HepG2 (cell line): Measurements from ENCODE around the gene SRP68. TPM values are rescaled to one million over a fixed set of nuclear protein-coding genes. Genes with fewer than 3 reads are reported as not detected.

Experiments
- AGO1 ChIP-seq: fragments of 200-400 bp; formaldehyde crosslinking; IDR thresholded peaks from 2 replicates; pipeline ENCODE4 v1.6.1; 2017; ENCODE audit warnings: mild to moderate bottlenecking, low read depth, low read length, moderate library complexity; ENCODE audit not compliant: poor library complexity, severe bottlenecking
- BCL6 ChIP-seq: IDR thresholded peaks from 2 replicates; pipeline ENCODE4 v1.6.1; 2016; ENCODE audit warnings: missing genetic modification reagents, missing compliant biosample characterization
- CBFB ChIP-seq: sonication (generic); formaldehyde crosslinking; IDR thresholded peaks from 2 replicates; pipeline ENCODE4 v1.4.0; 2020; ENCODE audit warnings: missing genetic modification reagents
- CBX2 ChIP-seq, 2 experiments: fragments of 200-600 bp in 1 of 2; sonication (generic); formaldehyde crosslinking in 1 of 2; IDR thresholded peaks; 2 replicates each; pipeline versions ENCODE4 v1.7.0 to v1.8.1; 2018 to 2022; ENCODE audit warnings: low read depth in 2 of 2, low read length in 1 of 2, mild to moderate bottlenecking in 1 of 2, missing genetic modification reagents in 1 of 2
- CC2D1A ChIP-seq: sonication (generic); formaldehyde crosslinking; IDR thresholded peaks from 2 replicates; pipeline ENCODE4 v1.8.1; 2023; ENCODE audit warnings: mild to moderate bottlenecking, missing genetic modification reagents
- HNF4A ChIP-seq: sonication (generic); formaldehyde crosslinking; IDR thresholded peaks from 2 replicates; pipeline ENCODE4 v1.4.0; 2020; ENCODE audit warnings: missing genetic modification reagents
- KDM6A ChIP-seq: IDR thresholded peaks from 2 replicates; pipeline ENCODE4 v1.6.1; 2016; ENCODE audit warnings: low read depth
- KMT2B ChIP-seq: IDR thresholded peaks from 2 replicates; pipeline ENCODE4 v1.6.1; 2016; ENCODE audit warnings: missing genetic modification reagents, missing compliant biosample characterization
- MAX ChIP-seq: IDR thresholded peaks from 2 replicates; pipeline ENCODE4 v1.6.1; 2012; ENCODE audit warnings: inconsistent platforms
- MYPOP ChIP-seq: sonication (generic); formaldehyde crosslinking; IDR thresholded peaks from 2 replicates; pipeline ENCODE4 v1.8.1; 2023; ENCODE audit warnings: mild to moderate bottlenecking, moderate library complexity, missing genetic modification reagents
- RELA ChIP-seq: sonication (generic); formaldehyde crosslinking; IDR thresholded peaks from 2 replicates; pipeline ENCODE4 v1.4.0; 2020; ENCODE audit warnings: missing genetic modification reagents
- REXO4 ChIP-seq: sonication (generic); formaldehyde crosslinking; IDR thresholded peaks from 2 replicates; pipeline ENCODE4 v1.8.0; 2022; ENCODE audit warnings: missing genetic modification reagents, mild to moderate bottlenecking, borderline replicate concordance
- TAF1 ChIP-seq: sonication (generic); formaldehyde crosslinking; IDR thresholded peaks from 2 replicates; pipeline ENCODE4 v1.4.0; 2020; ENCODE audit warnings: missing genetic modification reagents
- TBL1XR1 ChIP-seq: fragments of 150-350 bp; IDR thresholded peaks from 2 replicates; pipeline ENCODE4 v1.6.1; 2014; ENCODE audit warnings: borderline replicate concordance, low read length; ENCODE audit not compliant: partially characterized antibody
- TFDP1 ChIP-seq: IDR thresholded peaks from 2 replicates; pipeline ENCODE4 v1.6.1; 2016; ENCODE audit warnings: missing compliant biosample characterization, missing genetic modification reagents, borderline replicate concordance
- ZBTB4 ChIP-seq: sonication (generic); formaldehyde crosslinking; IDR thresholded peaks from 2 replicates; pipeline ENCODE4 v1.4.0; 2020; ENCODE audit warnings: missing genetic modification reagents, mild to moderate bottlenecking, borderline replicate concordance
- ZBTB43 ChIP-seq: sonication (generic); formaldehyde crosslinking; conservative IDR thresholded peaks from 2 replicates; pipeline ENCODE4 v1.4.0; 2020; ENCODE audit warnings: missing genetic modification reagents
- ZNF205 ChIP-seq: IDR thresholded peaks from 2 replicates; pipeline ENCODE4 v1.6.1; 2018; ENCODE audit warnings: missing biosample characterization, missing genetic modification reagents
- ZNF326 ChIP-seq: sonication (generic); formaldehyde crosslinking; IDR thresholded peaks from 2 replicates; pipeline ENCODE4 v1.4.0; 2020; ENCODE audit warnings: missing genetic modification reagents, borderline replicate concordance
- ZNF354B ChIP-seq: sonication (generic); formaldehyde crosslinking; IDR thresholded peaks from 2 replicates; pipeline ENCODE4 v1.8.0; 2022; ENCODE audit warnings: mild to moderate bottlenecking, missing genetic modification reagents
- ZNF468 ChIP-seq: sonication (generic); formaldehyde crosslinking; IDR thresholded peaks from 2 replicates; pipeline ENCODE4 v1.8.0; 2022; ENCODE audit warnings: mild to moderate bottlenecking, moderate library complexity, missing genetic modification reagents
- ZNF737 ChIP-seq: sonication (generic); formaldehyde crosslinking; IDR thresholded peaks from 2 replicates; pipeline ENCODE4 v1.5.0; 2020; ENCODE audit warnings: missing genetic modification reagents, mild to moderate bottlenecking, borderline replicate concordance
- polyA plus RNA-seq, 8 experiments: library from polyadenylated mRNA; depleted of rRNA in 3 of 8; stranded (reverse) in 7 of 8; unstranded in 1 of 8; fragments of >200 nt; fragmentation: Illumina TruSeq in 4 of 8; extraction: Trizol in 4 of 8; gene quantifications; 2 replicates each; pipeline versions ENCODE4 v1.2.1 to v1.2.3, GENCODE V29; 2011 to 2016; ENCODE audit warnings: low read depth in 4 of 8, missing spikeins in 1 of 8, mixed read lengths in 1 of 8; ENCODE audit not compliant: insufficient read depth in 1 of 8
- total RNA-seq, 5 experiments: library from RNA; depleted of rRNA; stranded (reverse); fragments of >200 nt; fragmentation: Illumina TruSeq; extraction: Trizol; gene quantifications; 2 replicates each; pipeline ENCODE4 v1.2.3, GENCODE V29; 2016; ENCODE audit warnings: low read depth in 1 of 5

Gene SRP68
- total and polyA plus RNA-seq, 2 of the 13 experiments (the other 11 are each of a cell fraction or from before 2014, with no cell fraction given), result 39.8 to 74.3 TPM

- TF ChIP-seq TAF1 (CRISPR knock-in tag) (peak; percentile 63; the same call in 1 of the 2 replicates), HNF4A (CRISPR knock-in tag) (peak; percentile 26), CBX2 (IDR thresholded peaks at IDR 0.05; ENCODE audit: low read depth, low read length) (no peak), CBX2 (CRISPR knock-in tag; IDR thresholded peaks at IDR 0.05; ENCODE audit: low read depth) (no peak), KMT2B (CRISPR knock-in tag) (peak; percentile 20; the same call in 1 of the 2 replicates), TFDP1 (CRISPR knock-in tag) (peak; percentile 69; the same call in 1 of the 2 replicates), ZNF205 (peak; percentile 91), CBFB (no peak), RELA (CRISPR knock-in tag) (peak; percentile 59; the same call in 1 of the 2 replicates), ZBTB43 (CRISPR knock-in tag) (peak; percentile 67; the same call in 1 of the 2 replicates), ZNF354B (no peak), MAX (peak; percentile 67), ZBTB4 (CRISPR knock-in tag) (0 out of 2 replicates have a peak, but pooled peaks have one; percentile 19), AGO1 (no peak), CC2D1A (CRISPR knock-in tag) (no peak), TBL1XR1 (no peak), MYPOP (no peak), ZNF326 (CRISPR knock-in tag) (no peak), REXO4 (no peak), ZNF468 (no peak), BCL6 (CRISPR knock-in tag) (no peak), ZNF737 (no peak), KDM6A (CRISPR knock-in tag) (no peak)
Observed at GRCh38 chr17:76027159-76027839, 45.0 kb downstream of the SRP68 start, which contains the start of gene EVPL (continued).
